PC-3 (cell line): ENCODE data around the gene PHAF1.

Experiments
- EZH2 ChIP-seq: fragments of 300-600 bp; sonication (generic); IDR thresholded peaks from one replicate; pipeline ENCODE4 v1.6.1; 2017; ENCODE audit warnings: antibody characterized with exemption, mild to moderate bottlenecking, low read length; ENCODE audit not compliant: unreplicated experiment
- TF ChIP-seq, protein P1 (sequence below): fragments of 300-600 bp; sonication (generic); conservative IDR thresholded peaks from 2 replicates; pipeline ENCODE4 v1.5.1; 2017; ENCODE audit warnings: antibody characterized with exemption, low read depth, mild to moderate bottlenecking, low read length

DNA sequence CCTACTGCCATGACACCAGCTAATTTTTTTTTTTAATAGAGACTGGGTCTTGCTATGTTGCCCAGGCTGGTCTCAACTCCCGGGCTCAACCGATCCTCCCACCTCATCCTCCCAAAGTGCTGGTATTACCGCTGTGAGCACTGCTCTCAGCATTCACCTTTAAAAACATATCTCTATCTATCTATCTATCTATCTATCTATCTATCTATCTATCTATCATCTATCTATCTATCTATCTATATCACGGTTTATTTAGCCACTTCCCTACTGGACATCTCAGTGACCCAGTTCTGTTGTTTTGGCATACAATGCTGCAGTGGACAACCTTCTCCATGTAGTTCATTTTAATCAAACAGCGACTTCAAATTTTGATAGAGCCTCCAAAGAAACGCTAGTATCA lies 1.3 kb upstream of the PHAF1 start:
- TF ChIP-seq, protein P1, sequence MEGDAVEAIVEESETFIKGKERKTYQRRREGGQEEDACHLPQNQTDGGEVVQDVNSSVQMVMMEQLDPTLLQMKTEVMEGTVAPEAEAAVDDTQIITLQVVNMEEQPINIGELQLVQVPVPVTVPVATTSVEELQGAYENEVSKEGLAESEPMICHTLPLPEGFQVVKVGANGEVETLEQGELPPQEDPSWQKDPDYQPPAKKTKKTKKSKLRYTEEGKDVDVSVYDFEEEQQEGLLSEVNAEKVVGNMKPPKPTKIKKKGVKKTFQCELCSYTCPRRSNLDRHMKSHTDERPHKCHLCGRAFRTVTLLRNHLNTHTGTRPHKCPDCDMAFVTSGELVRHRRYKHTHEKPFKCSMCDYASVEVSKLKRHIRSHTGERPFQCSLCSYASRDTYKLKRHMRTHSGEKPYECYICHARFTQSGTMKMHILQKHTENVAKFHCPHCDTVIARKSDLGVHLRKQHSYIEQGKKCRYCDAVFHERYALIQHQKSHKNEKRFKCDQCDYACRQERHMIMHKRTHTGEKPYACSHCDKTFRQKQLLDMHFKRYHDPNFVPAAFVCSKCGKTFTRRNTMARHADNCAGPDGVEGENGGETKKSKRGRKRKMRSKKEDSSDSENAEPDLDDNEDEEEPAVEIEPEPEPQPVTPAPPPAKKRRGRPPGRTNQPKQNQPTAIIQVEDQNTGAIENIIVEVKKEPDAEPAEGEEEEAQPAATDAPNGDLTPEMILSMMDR = no peak
- TF ChIP-seq EZH2 = no peak
